ENCODE measurements around the gene GRIN2C. TPM values are rescaled to one million over a fixed set of nuclear protein-coding genes. Genes with fewer than 3 reads are reported as not detected.
A peak's percentile ranks its signal among the peaks of the same experiment; 100 is the strongest.
"Not testable (repeated sequence)": the region's sequence is repeated elsewhere in the genome, so short reads cannot be mapped to it uniquely, and the experiment has no call there.

The GRIN2C gene
- total RNA-seq, 1 donor from 2014 or later = 1.2 TPM

GRCh38 chr17:74881073-74881472 lies 21.4 kb upstream of the GRIN2C start:
- no peak for DNase-seq (ENCODE audit: low spot score in 2 of 2)
- no peak for FAIRE-seq

GRCh38 chr17:74879308-74879707 lies 19.6 kb upstream of the GRIN2C start:
- DNase-seq (ENCODE audit: low spot score in 2 of 2) = no peak
- no peak for FAIRE-seq

GRCh38 chr17:74878658-74879057 lies 19.0 kb upstream of the GRIN2C start:
- no peak for FAIRE-seq
- no peak for DNase-seq (ENCODE audit: low spot score in 2 of 2)

- DNase-seq (ENCODE audit: low spot score in 2 of 2) (no peak), FAIRE-seq (no peak)
Observed at GRCh38 chr17:74877592-74878548, 18.2 kb upstream of the GRIN2C start.

GRCh38 chr17:74875977-74876593 lies 16.4 kb upstream of the GRIN2C start:
- DNase-seq (ENCODE audit: low spot score in 2 of 2) (no peak), FAIRE-seq (no peak)

GRCh38 chr17:74875155-74875976 lies 15.7 kb upstream of the GRIN2C start:
- DNase-seq (ENCODE audit: low spot score in 2 of 2) (no peak), FAIRE-seq (no peak)

GRCh38 chr17:74874615-74875037 lies 14.9 kb upstream of the GRIN2C start:
- no peak for FAIRE-seq
- no peak for DNase-seq (ENCODE audit: low spot score in 2 of 2)

- FAIRE-seq = no peak
- no peak for DNase-seq (ENCODE audit: low spot score in 2 of 2)
Observed at GRCh38 chr17:74873874-74874614, 14.4 kb upstream of the GRIN2C start.

GRCh38 chr17:74873037-74873873 lies 13.6 kb upstream of the GRIN2C start:
- DNase-seq (ENCODE audit: low spot score in 2 of 2) = peak; percentile 100
- peak; percentile 95 for FAIRE-seq

- FAIRE-seq = no peak
- DNase-seq (ENCODE audit: low spot score in 2 of 2) = no peak
Observed at GRCh38 chr17:74872313-74873036, 12.8 kb upstream of the GRIN2C start, which contains the start of gene FDXR. Gene FDXR (minus strand): TSS chr17:74872994. CDS start chr17:74872944, 50 bp downstream.

GRCh38 chr17:74871356-74872076 lies 11.8 kb upstream of the GRIN2C start:
- FAIRE-seq (no peak), DNase-seq (ENCODE audit: low spot score in 2 of 2) (no peak)

GRCh38 chr17:74870512-74870911 lies 10.8 kb upstream of the GRIN2C start:
- FAIRE-seq (no peak), DNase-seq (ENCODE audit: low spot score in 2 of 2) (no peak)

GRCh38 chr17:74870028-74870427 lies 10.3 kb upstream of the GRIN2C start:
- FAIRE-seq; DNase-seq (ENCODE audit: low spot score in 2 of 2): not testable (repeated sequence)

GRCh38 chr17:74868908-74869255 lies 9.2 kb upstream of the GRIN2C start:
- DNase-seq (ENCODE audit: low spot score in 2 of 2) (no peak), FAIRE-seq (no peak)

GRCh38 chr17:74868251-74868907 lies 8.7 kb upstream of the GRIN2C start:
- FAIRE-seq (no peak), DNase-seq (ENCODE audit: low spot score in 2 of 2) (no peak)

- FAIRE-seq (no peak), DNase-seq (ENCODE audit: low spot score in 2 of 2) (no peak)
Observed at GRCh38 chr17:74866198-74866835, 6.6 kb upstream of the GRIN2C start.
